B cell (primary cell): Measurements from ENCODE around the gene SH3TC1. TPM values are rescaled to one million over a fixed set of nuclear protein-coding genes. Genes with fewer than 3 reads are reported as not detected.

Experiments used
- ATAC-seq: fragments of 200-7000 bp; cut with Tn5 transposase; one replicate; pipeline ENCODE4 v1.10.0; 2021; ENCODE audit warnings: low read depth, mild to moderate bottlenecking, moderate number of reproducible peaks, moderate library complexity
- CTCF ChIA-PET: fragments of 350-600 bp; sonication (Branson Sonifier 250); formaldehyde crosslinking; loops from one replicate; lab custom pipeline; 2021; ENCODE audit warnings: antibody characterized with exemption, inconsistent platforms; lab: Charles Lee
- POLR2A ChIA-PET: fragments of 350-600 bp; sonication (Branson Sonifier 250); formaldehyde crosslinking; loops from one replicate; lab custom pipeline; 2021; ENCODE audit warnings: antibody characterized with exemption; lab: Charles Lee
- DNase-seq: peaks from one replicate; pipeline ENCODE4 v3.0.0; 2013
- H2AFZ ChIP-seq: 2 replicates; pipeline ENCODE4 v1.6.1; 2012; ENCODE audit warnings: mild to moderate bottlenecking, low read depth, low read length; ENCODE audit not compliant: insufficient read depth, poor library complexity, severe bottlenecking
- H3K27ac ChIP-seq, 2 donors: 1 replicate in 1 of 2; 2 replicates in 1 of 2; pipeline ENCODE4 v1.5.1; 2012 to 2013; ENCODE audit warnings: low read length in 2 of 2, mild to moderate bottlenecking in 2 of 2, moderate library complexity in 1 of 2
- H3K27me3 ChIP-seq, 4 experiments: fragments of 200-600 bp in 1 of 4; sonication (generic) in 1 of 4; replicated peaks in 1 of 4; 1 replicate in 2 of 4; 2 replicates in 2 of 4; pipeline versions ENCODE4 v1.6.1 to v1.7.0; 2013 to 2016; ENCODE audit warnings: low read length in 3 of 4, mild to moderate bottlenecking in 2 of 4, mixed read lengths in 1 of 4, moderate library complexity in 1 of 4; ENCODE audit not compliant: insufficient read depth in 4 of 4, control insufficient read depth in 3 of 4; ENCODE audit errors: control extremely low read depth in 1 of 4
- H3K36me3 ChIP-seq, 2 experiments: replicated peaks in 1 of 2; 1 replicate in 1 of 2; 2 replicates in 1 of 2; pipeline versions ENCODE4 v1.6.1 to v1.7.1; 2013; ENCODE audit warnings: low read length in 1 of 2; ENCODE audit not compliant: insufficient read depth in 2 of 2, control insufficient read depth in 1 of 2; ENCODE audit errors: control extremely low read depth in 1 of 2, extremely low read depth in 1 of 2
- H3K4me1 ChIP-seq, 2 donors: fragments of 200-600 bp in 1 of 2; sonication (generic) in 1 of 2; 1 replicate in 1 of 2; 2 replicates in 1 of 2; pipeline versions ENCODE4 v1.5.1 to v1.6.1; 2013 to 2017; ENCODE audit warnings: low read length in 2 of 2; ENCODE audit not compliant: control insufficient read depth in 2 of 2, insufficient read depth in 2 of 2
- H3K4me2 ChIP-seq: replicated peaks from 2 replicates; pipeline ENCODE3; 2012; ENCODE audit warnings: mild to moderate bottlenecking, low read depth, low read length; ENCODE audit not compliant: poor library complexity, severe bottlenecking
- H3K4me3 ChIP-seq, 5 experiments: fragments of 200-600 bp in 1 of 5; sonication (generic) in 1 of 5; 1 replicate in 3 of 5; 2 replicates in 2 of 5; pipeline versions ENCODE4 v1.5.1 to v1.7.0; 2011 to 2016; ENCODE audit warnings: low read length in 4 of 5, mild to moderate bottlenecking in 4 of 5, low read depth in 2 of 5, control low read depth in 1 of 5, moderate library complexity in 1 of 5; ENCODE audit not compliant: insufficient read depth in 1 of 5; ENCODE audit errors: control extremely low read depth in 1 of 5, extremely low read depth in 1 of 5
- H3K79me2 ChIP-seq: fragments of 200-600 bp; sonication (generic); one replicate; pipeline ENCODE4 v1.6.0; 2016; ENCODE audit warnings: low read length; ENCODE audit not compliant: control insufficient read depth, insufficient read depth
- H3K9ac ChIP-seq: fragments of 200-600 bp; sonication (generic); 2 replicates; pipeline ENCODE4 v1.6.1; 2017; ENCODE audit warnings: mild to moderate bottlenecking, low read length, moderate library complexity
- H3K9me3 ChIP-seq, 3 donors: one replicate each; pipeline versions ENCODE4 v1.6.1 to v1.7.1; 2013; ENCODE audit warnings: low read length in 2 of 3; ENCODE audit not compliant: control insufficient read depth in 2 of 3, insufficient read depth in 1 of 3; ENCODE audit errors: control extremely low read depth in 1 of 3
- H4K20me1 ChIP-seq: 2 replicates; pipeline ENCODE4 v1.6.0; 2012; ENCODE audit warnings: mild to moderate bottlenecking, low read length; ENCODE audit not compliant: insufficient read depth, control insufficient read depth, poor library complexity, severe bottlenecking
- H3K27ac Mint-ChIP-seq: one replicate; pipeline ENCODE4 v1.8.0; 2021; ENCODE audit warnings: mixed read lengths
- H3K27me3 Mint-ChIP-seq: one replicate; pipeline ENCODE4 v1.8.0; 2021; ENCODE audit warnings: mixed read lengths
- H3K4me1 Mint-ChIP-seq: one replicate; pipeline ENCODE4 v1.8.0; 2021; ENCODE audit warnings: mixed read lengths
- H3K4me3 Mint-ChIP-seq: one replicate; pipeline ENCODE4 v1.8.0; 2021; ENCODE audit warnings: mixed read lengths
- H3K9me3 Mint-ChIP-seq: one replicate; pipeline ENCODE4 v1.8.0; 2022; ENCODE audit warnings: mixed read lengths; ENCODE audit not compliant: insufficient read depth
- CTCF ChIP-seq: fragments of 200-600 bp; IDR thresholded peaks from one replicate; pipeline ENCODE4 v1.8.0; 2022; ENCODE audit warnings: antibody characterized with exemption, mild to moderate bottlenecking
- EZH2 ChIP-seq: IDR thresholded peaks from 2 replicates; pipeline ENCODE4 v1.6.1; 2012; ENCODE audit warnings: borderline replicate concordance, low read depth, mild to moderate bottlenecking, moderate library complexity, low read length; ENCODE audit not compliant: insufficient read depth, poor library complexity, severe bottlenecking
- WGBS: methylation state at CpG from one replicate; pipeline ENCODE4 v1.1.5; 2013; ENCODE audit warnings: missing lambda C conversion rate; ENCODE audit not compliant: insufficient coverage; 5-methylcytosine and 5-hydroxymethylcytosine counted together
- intact Hi-C: fragments of 100-400 bp; cut with micrococcal nuclease; formaldehyde crosslinking; loops from one replicate; pipeline ENCODE4 v1.10.0; 2022
- polyA plus RNA-seq: library from polyadenylated mRNA; depleted of rRNA; stranded (reverse); fragments of >200 nt; gene quantifications from 2 replicates; pipeline ENCODE4 v1.2.3, GENCODE V29; 2012
- total RNA-seq, 2 donors: library from RNA; stranded (reverse); fragments of 120-200 nt in 1 of 2; gene quantifications; 1 replicate in 1 of 2; 2 replicates in 1 of 2; pipeline versions ENCODE4 v1.2.3 to v1.2.4, GENCODE V29; 2013 to 2022

The SH3TC1 gene
- total and polyA plus RNA-seq, 2 donors (not counting 1 experiment from before 2014, with no cell fraction given), result 63.8 to 388 TPM

DNA sequence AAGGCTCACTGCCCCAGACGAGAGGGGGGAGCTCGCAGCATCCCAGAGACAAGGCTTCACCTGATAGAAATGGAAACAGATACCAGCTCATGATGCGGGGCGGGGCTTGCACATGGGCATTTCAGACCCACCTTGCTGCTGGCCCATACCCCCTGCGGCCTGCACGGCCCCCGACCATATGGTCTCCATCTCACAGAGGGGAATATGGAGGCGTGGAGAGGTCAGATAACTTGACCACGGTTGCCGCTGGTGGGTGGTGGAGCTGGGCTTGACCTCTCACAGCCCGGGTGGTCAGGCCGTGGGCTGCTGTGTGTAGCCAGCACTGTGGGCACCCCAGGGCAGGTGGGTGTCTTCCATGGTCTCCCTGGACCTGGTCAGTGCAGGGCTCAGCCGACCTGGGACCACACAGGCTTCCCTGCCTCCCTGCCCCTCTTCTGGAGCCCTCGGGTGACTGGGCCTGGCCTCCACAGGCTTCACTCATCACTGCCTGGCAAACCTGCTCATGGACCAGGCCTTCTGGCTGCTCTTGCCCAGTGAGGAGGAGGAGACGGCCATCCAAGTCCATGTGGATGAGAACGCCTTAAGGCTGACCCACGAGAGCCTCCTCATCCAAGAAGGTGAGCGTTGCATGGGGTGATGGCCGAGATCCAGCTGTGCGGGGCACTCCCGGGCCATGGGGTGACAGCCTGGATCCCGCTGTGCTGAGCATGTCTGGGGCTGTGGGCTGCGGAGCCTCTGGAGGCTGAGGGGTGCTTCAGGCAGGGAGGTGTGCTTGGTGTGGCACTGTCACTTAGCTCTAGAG is 16.8 kb downstream of the SH3TC1 start:
- no peak overlapping the region for H3K4me2 ChIP-seq
- H2AFZ ChIP-seq, result no peak overlapping the region
- DNase-seq, result no peak
- H3K9ac ChIP-seq, result no peak overlapping the region
- no peak overlapping the region for H3K27ac ChIP-seq
- WGBS, result 97% methylated on average over 22 of the region's 23 CpGs
- peaks cover 0 to 2% of the 10 kb centered on the region in 2 donors for H3K4me1 ChIP-seq
- ATAC-seq, result no peak
- no peak for TF ChIP-seq CTCF
- TF ChIP-seq EZH2, result no peak
- intact Hi-C loops, result no loop called here
- H3K4me3 ChIP-seq, result no peak overlapping the region
- peaks cover 0 to 94% of the 10 kb centered on the region in 2 experiments for H3K36me3 ChIP-seq
- peaks cover 3% of the 10 kb centered on the region for H3K4me1 Mint-ChIP-seq
- H3K4me3 Mint-ChIP-seq, result no peak overlapping the region
- H3K27me3 Mint-ChIP-seq, result no peaks in the 10 kb centered on the region
- CTCF ChIA-PET, result interaction anchor here (1.0 to 1.1 kb wide), 2 partner anchors 16 to 39 kb away, joined by 3 to 5 read pairs; no protein-coding TSS in a partner anchor
- no peaks in the 10 kb centered on the region for H3K9me3 ChIP-seq
- H4K20me1 ChIP-seq, result peaks cover 60% of the 10 kb centered on the region
- peaks cover 21% of the 10 kb centered on the region for H3K79me2 ChIP-seq
- H3K27ac Mint-ChIP-seq, result no peak overlapping the region
- no peaks in the 10 kb centered on the region for H3K27me3 ChIP-seq
- POLR2A ChIA-PET, result no interaction called here
- H3K9me3 Mint-ChIP-seq, result no peaks in the 10 kb centered on the region
